ENCODE results near the gene CYP8B1.

Gene CYP8B1

DNA sequence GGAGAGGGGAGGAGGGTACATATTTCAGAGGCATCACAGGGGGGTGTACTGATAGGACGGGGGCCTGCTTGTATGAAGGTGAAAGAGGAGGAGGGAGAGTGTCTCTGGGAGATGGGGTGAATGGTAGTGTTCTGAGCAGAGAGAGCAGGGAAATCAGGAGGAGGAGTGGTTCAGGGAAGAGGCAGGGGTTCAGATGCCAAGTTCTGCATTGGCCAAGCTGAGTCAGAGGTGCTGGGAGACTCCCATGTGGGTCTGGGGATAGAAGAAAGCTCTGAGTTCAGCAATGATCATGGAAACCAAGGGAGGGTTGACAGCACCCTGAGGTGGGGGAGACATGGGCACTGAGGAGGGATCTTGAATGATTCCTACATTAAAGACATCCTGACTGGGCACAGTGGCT, 3.0 kb downstream of the CYP8B1 start:
- H3K27ac ChIP-seq = no peak overlapping the region
- TF ChIP-seq, protein P1, sequence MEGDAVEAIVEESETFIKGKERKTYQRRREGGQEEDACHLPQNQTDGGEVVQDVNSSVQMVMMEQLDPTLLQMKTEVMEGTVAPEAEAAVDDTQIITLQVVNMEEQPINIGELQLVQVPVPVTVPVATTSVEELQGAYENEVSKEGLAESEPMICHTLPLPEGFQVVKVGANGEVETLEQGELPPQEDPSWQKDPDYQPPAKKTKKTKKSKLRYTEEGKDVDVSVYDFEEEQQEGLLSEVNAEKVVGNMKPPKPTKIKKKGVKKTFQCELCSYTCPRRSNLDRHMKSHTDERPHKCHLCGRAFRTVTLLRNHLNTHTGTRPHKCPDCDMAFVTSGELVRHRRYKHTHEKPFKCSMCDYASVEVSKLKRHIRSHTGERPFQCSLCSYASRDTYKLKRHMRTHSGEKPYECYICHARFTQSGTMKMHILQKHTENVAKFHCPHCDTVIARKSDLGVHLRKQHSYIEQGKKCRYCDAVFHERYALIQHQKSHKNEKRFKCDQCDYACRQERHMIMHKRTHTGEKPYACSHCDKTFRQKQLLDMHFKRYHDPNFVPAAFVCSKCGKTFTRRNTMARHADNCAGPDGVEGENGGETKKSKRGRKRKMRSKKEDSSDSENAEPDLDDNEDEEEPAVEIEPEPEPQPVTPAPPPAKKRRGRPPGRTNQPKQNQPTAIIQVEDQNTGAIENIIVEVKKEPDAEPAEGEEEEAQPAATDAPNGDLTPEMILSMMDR (conservative IDR thresholded peaks at IDR 0.05) = no peak

DNA sequence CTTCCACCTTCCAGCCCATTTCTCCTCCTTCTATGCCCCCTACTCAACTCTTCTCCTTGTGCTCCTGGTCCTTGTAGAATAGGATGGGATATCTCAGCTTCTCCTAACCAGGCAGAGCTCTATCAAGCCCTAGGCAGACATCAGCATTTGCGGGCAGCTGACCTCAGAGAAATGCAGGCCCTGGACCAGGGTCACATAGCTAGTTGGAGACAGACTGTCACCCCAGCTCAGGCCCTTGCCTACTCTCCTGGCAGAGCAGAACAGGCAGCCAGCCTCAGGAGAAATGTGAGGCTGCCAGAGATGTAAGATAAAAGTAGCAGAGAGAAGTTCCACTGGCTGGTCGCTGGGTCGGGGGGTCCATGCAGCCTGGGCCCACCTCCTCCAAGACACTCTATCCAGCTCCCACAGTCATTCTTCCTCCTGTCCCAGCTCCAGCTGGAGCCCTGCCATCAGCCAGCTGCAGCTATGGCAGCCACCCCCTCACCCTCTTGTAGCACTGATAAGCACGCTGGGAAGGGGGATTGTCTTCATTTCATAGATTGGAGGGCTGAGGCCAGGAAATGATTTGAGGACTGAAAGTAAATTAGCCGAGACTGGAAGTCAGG, 4.0 kb downstream of the CYP8B1 start:
- no peak overlapping the region for H3K27ac ChIP-seq
- TF ChIP-seq, protein P1 (conservative IDR thresholded peaks at IDR 0.05) = no peak

DNA sequence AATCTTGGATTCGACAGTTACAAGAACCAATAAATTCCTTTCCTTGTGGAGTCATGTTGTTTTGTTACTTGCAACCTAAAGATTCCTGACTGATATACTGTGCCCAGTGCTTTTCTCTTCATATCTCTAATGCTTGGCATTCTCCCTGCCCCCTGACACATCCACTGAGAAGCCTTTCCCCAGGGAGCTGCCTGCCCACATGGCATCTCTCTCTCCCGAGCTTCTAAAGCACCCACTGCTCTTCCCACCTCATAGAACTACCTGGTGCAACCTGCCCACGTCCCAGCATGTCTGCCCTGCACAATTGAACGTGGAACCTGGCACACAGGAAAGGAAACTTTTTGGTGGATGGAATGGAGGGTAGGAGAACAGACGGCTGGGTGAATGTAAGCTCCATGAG, 6.8 kb downstream of the CYP8B1 start:
- H3K27ac ChIP-seq = no peak overlapping the region
- TF ChIP-seq, protein P1 (conservative IDR thresholded peaks at IDR 0.05) = no peak

DNA sequence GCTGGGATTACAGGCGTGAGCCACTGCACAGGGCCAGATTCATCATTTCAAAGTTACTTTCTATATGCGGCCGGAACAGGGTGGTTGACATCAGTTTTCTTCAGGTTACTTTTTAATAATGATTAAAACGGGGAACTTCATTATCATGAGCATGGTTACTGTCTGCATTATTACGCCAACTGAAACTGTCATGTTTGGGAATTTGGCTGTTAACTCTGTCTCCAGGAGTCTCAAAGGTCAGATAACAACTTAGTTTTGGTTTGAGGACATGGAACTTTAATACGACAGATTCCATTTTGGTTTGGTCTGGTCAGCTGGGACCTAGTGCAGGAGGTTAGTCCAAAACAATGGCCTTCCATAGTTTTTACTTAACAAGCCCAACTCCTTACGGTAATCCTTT, 8.5 kb downstream of the CYP8B1 start:
- H3K27ac ChIP-seq = no peak overlapping the region
- TF ChIP-seq, protein P1 (conservative IDR thresholded peaks at IDR 0.05) = no peak

DNA sequence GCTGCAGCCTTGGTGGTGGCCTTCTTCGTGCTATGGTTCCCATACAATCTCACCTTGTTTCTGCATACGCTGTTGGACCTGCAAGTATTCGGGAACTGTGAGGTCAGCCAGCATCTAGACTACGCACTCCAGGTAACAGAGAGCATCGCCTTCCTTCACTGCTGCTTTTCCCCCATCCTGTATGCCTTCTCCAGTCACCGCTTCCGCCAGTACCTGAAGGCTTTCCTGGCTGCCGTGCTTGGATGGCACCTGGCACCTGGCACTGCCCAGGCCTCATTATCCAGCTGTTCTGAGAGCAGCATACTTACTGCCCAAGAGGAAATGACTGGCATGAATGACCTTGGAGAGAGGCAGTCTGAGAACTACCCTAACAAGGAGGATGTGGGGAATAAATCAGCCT, 10.4 kb downstream of the CYP8B1 start:
- H3K27ac ChIP-seq = no peak overlapping the region
- TF ChIP-seq, protein P1 (conservative IDR thresholded peaks at IDR 0.05) = no peak

DNA sequence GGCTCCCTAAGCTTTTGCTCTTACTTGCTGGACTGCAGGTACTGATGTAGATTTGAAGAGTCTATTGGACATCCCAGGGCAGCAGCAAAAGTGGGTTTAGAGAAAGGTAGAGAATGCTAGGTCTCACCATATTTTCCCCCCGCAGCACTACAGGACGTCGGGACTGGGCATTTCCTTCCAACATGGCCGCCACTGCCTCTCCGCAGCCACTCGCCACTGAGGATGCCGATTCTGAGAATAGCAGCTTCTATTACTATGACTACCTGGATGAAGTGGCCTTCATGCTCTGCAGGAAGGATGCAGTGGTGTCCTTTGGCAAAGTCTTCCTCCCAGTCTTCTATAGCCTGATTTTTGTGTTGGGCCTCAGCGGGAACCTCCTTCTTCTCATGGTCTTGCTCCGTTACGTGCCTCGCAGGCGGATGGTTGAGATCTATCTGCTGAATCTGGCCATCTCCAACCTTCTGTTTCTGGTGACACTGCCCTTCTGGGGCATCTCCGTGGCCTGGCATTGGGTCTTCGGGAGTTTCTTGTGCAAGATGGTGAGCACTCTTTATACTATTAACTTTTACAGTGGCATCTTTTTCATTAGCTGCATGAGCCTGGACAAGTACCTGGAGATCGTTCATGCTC, 11.2 kb downstream of the CYP8B1 start:
- TF ChIP-seq, protein P1 (conservative IDR thresholded peaks at IDR 0.05) = no peak

DNA sequence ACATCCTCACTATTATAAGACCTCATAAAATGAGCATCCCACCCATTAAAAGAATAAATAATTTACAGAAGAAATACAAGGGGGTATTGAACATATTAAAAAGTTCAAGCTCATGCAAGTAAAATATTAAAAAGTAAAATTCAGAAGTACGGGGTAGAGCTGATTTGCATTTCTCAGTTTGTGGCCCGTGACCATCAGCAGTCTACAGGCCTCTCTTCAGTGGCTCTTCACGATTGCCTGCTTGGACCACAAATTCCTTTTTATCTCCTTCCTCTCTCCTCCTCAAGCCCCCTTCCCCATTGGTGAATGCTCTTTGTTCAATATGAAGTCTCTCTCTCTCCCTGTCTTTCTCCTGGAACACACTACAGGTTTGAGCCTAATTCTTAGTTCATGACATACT, 19.1 kb downstream of the CYP8B1 start:
- no peak overlapping the region for H3K27ac ChIP-seq
- TF ChIP-seq, protein P1 (conservative IDR thresholded peaks at IDR 0.05) = no peak

More for the DNA sequence above, 11.2 kb downstream of the CYP8B1 start:
- H3K27ac ChIP-seq = no peak overlapping the region

All from VCaP (cell line).